B cell (primary cell): Measurements from ENCODE around the gene CTNNA3. TPM values are rescaled to one million over a fixed set of nuclear protein-coding genes. Genes with fewer than 3 reads are reported as not detected.

Experiments used
- ATAC-seq: fragments of 200-7000 bp; cut with Tn5 transposase; one replicate; pipeline ENCODE4 v1.10.0; 2021; ENCODE audit warnings: low read depth, mild to moderate bottlenecking, moderate number of reproducible peaks, moderate library complexity
- CTCF ChIA-PET: fragments of 350-600 bp; sonication (Branson Sonifier 250); formaldehyde crosslinking; loops from one replicate; lab custom pipeline; 2021; ENCODE audit warnings: antibody characterized with exemption, inconsistent platforms; lab: Charles Lee
- POLR2A ChIA-PET: fragments of 350-600 bp; sonication (Branson Sonifier 250); formaldehyde crosslinking; loops from one replicate; lab custom pipeline; 2021; ENCODE audit warnings: antibody characterized with exemption; lab: Charles Lee
- DNase-seq: peaks from one replicate; pipeline ENCODE4 v3.0.0; 2013
- H2AFZ ChIP-seq: 2 replicates; pipeline ENCODE4 v1.6.1; 2012; ENCODE audit warnings: mild to moderate bottlenecking, low read depth, low read length; ENCODE audit not compliant: insufficient read depth, poor library complexity, severe bottlenecking
- H3K27ac ChIP-seq, 2 donors: 1 replicate in 1 of 2; 2 replicates in 1 of 2; pipeline ENCODE4 v1.5.1; 2012 to 2013; ENCODE audit warnings: low read length in 2 of 2, mild to moderate bottlenecking in 2 of 2, moderate library complexity in 1 of 2
- H3K27me3 ChIP-seq, 4 experiments: fragments of 200-600 bp in 1 of 4; sonication (generic) in 1 of 4; replicated peaks in 1 of 4; 1 replicate in 2 of 4; 2 replicates in 2 of 4; pipeline versions ENCODE4 v1.6.1 to v1.7.0; 2013 to 2016; ENCODE audit warnings: low read length in 3 of 4, mild to moderate bottlenecking in 2 of 4, mixed read lengths in 1 of 4, moderate library complexity in 1 of 4; ENCODE audit not compliant: insufficient read depth in 4 of 4, control insufficient read depth in 3 of 4; ENCODE audit errors: control extremely low read depth in 1 of 4
- H3K36me3 ChIP-seq, 2 experiments: replicated peaks in 1 of 2; 1 replicate in 1 of 2; 2 replicates in 1 of 2; pipeline versions ENCODE4 v1.6.1 to v1.7.1; 2013; ENCODE audit warnings: low read length in 1 of 2; ENCODE audit not compliant: insufficient read depth in 2 of 2, control insufficient read depth in 1 of 2; ENCODE audit errors: control extremely low read depth in 1 of 2, extremely low read depth in 1 of 2
- H3K4me1 ChIP-seq, 2 donors: fragments of 200-600 bp in 1 of 2; sonication (generic) in 1 of 2; 1 replicate in 1 of 2; 2 replicates in 1 of 2; pipeline versions ENCODE4 v1.5.1 to v1.6.1; 2013 to 2017; ENCODE audit warnings: low read length in 2 of 2; ENCODE audit not compliant: control insufficient read depth in 2 of 2, insufficient read depth in 2 of 2
- H3K4me2 ChIP-seq: replicated peaks from 2 replicates; pipeline ENCODE3; 2012; ENCODE audit warnings: mild to moderate bottlenecking, low read depth, low read length; ENCODE audit not compliant: poor library complexity, severe bottlenecking
- H3K4me3 ChIP-seq, 5 experiments: fragments of 200-600 bp in 1 of 5; sonication (generic) in 1 of 5; 1 replicate in 3 of 5; 2 replicates in 2 of 5; pipeline versions ENCODE4 v1.5.1 to v1.7.0; 2011 to 2016; ENCODE audit warnings: low read length in 4 of 5, mild to moderate bottlenecking in 4 of 5, low read depth in 2 of 5, control low read depth in 1 of 5, moderate library complexity in 1 of 5; ENCODE audit not compliant: insufficient read depth in 1 of 5; ENCODE audit errors: control extremely low read depth in 1 of 5, extremely low read depth in 1 of 5
- H3K79me2 ChIP-seq: fragments of 200-600 bp; sonication (generic); one replicate; pipeline ENCODE4 v1.6.0; 2016; ENCODE audit warnings: low read length; ENCODE audit not compliant: control insufficient read depth, insufficient read depth
- H3K9ac ChIP-seq: fragments of 200-600 bp; sonication (generic); 2 replicates; pipeline ENCODE4 v1.6.1; 2017; ENCODE audit warnings: mild to moderate bottlenecking, low read length, moderate library complexity
- H3K9me3 ChIP-seq, 3 donors: one replicate each; pipeline versions ENCODE4 v1.6.1 to v1.7.1; 2013; ENCODE audit warnings: low read length in 2 of 3; ENCODE audit not compliant: control insufficient read depth in 2 of 3, insufficient read depth in 1 of 3; ENCODE audit errors: control extremely low read depth in 1 of 3
- H4K20me1 ChIP-seq: 2 replicates; pipeline ENCODE4 v1.6.0; 2012; ENCODE audit warnings: mild to moderate bottlenecking, low read length; ENCODE audit not compliant: insufficient read depth, control insufficient read depth, poor library complexity, severe bottlenecking
- H3K27ac Mint-ChIP-seq: one replicate; pipeline ENCODE4 v1.8.0; 2021; ENCODE audit warnings: mixed read lengths
- H3K27me3 Mint-ChIP-seq: one replicate; pipeline ENCODE4 v1.8.0; 2021; ENCODE audit warnings: mixed read lengths
- H3K4me1 Mint-ChIP-seq: one replicate; pipeline ENCODE4 v1.8.0; 2021; ENCODE audit warnings: mixed read lengths
- H3K4me3 Mint-ChIP-seq: one replicate; pipeline ENCODE4 v1.8.0; 2021; ENCODE audit warnings: mixed read lengths
- H3K9me3 Mint-ChIP-seq: one replicate; pipeline ENCODE4 v1.8.0; 2022; ENCODE audit warnings: mixed read lengths; ENCODE audit not compliant: insufficient read depth
- CTCF ChIP-seq: fragments of 200-600 bp; IDR thresholded peaks from one replicate; pipeline ENCODE4 v1.8.0; 2022; ENCODE audit warnings: antibody characterized with exemption, mild to moderate bottlenecking
- EZH2 ChIP-seq: IDR thresholded peaks from 2 replicates; pipeline ENCODE4 v1.6.1; 2012; ENCODE audit warnings: borderline replicate concordance, low read depth, mild to moderate bottlenecking, moderate library complexity, low read length; ENCODE audit not compliant: insufficient read depth, poor library complexity, severe bottlenecking
- WGBS: methylation state at CpG from one replicate; pipeline ENCODE4 v1.1.5; 2013; ENCODE audit warnings: missing lambda C conversion rate; ENCODE audit not compliant: insufficient coverage; 5-methylcytosine and 5-hydroxymethylcytosine counted together
- intact Hi-C: fragments of 100-400 bp; cut with micrococcal nuclease; formaldehyde crosslinking; loops from one replicate; pipeline ENCODE4 v1.10.0; 2022
- polyA plus RNA-seq: library from polyadenylated mRNA; depleted of rRNA; stranded (reverse); fragments of >200 nt; gene quantifications from 2 replicates; pipeline ENCODE4 v1.2.3, GENCODE V29; 2012
- total RNA-seq, 2 donors: library from RNA; stranded (reverse); fragments of 120-200 nt in 1 of 2; gene quantifications; 1 replicate in 1 of 2; 2 replicates in 1 of 2; pipeline versions ENCODE4 v1.2.3 to v1.2.4, GENCODE V29; 2013 to 2022

Gene CTNNA3
- total and polyA plus RNA-seq, 2 donors (not counting 1 experiment from before 2014, with no cell fraction given) = 0.01 TPM; not detected in 1

- no peak overlapping the region for H2AFZ ChIP-seq
- no peaks in the 10 kb centered on the region for H3K27me3 Mint-ChIP-seq
- intact Hi-C loops = no loop called here
- POLR2A ChIA-PET = no interaction called here
- CTCF ChIA-PET = interaction anchor here (1.4 kb wide), 1 partner anchor 12 kb away, joined by 5 read pairs; no protein-coding TSS in a partner anchor
- TF ChIP-seq CTCF (no peak), EZH2 (no peak)
- 89% methylated on average over 1 of the region's 1 CpG for WGBS
- no peaks in the 10 kb centered on the region for H3K27me3 ChIP-seq
- H3K4me3 Mint-ChIP-seq = no peak overlapping the region
- H4K20me1 ChIP-seq = no peaks in the 10 kb centered on the region
- H3K4me3 ChIP-seq = no peak overlapping the region
- H3K36me3 ChIP-seq = no peaks in the 10 kb centered on the region
- H3K4me1 Mint-ChIP-seq = no peaks in the 10 kb centered on the region
- H3K4me1 ChIP-seq = no peaks in the 10 kb centered on the region
- no peaks in the 10 kb centered on the region for H3K79me2 ChIP-seq
- no peaks in the 10 kb centered on the region for H3K9me3 ChIP-seq
- H3K4me2 ChIP-seq = no peak overlapping the region
- DNase-seq (no peak), ATAC-seq (no peak)
- no peak overlapping the region for H3K9ac ChIP-seq
- H3K9me3 Mint-ChIP-seq = no peaks in the 10 kb centered on the region
- no peak overlapping the region for H3K27ac Mint-ChIP-seq
- H3K27ac ChIP-seq = no peak overlapping the region
Measured at GRCh38 chr10:66167816-66168215, 1528.2 kb downstream of the CTNNA3 start.

DNA sequence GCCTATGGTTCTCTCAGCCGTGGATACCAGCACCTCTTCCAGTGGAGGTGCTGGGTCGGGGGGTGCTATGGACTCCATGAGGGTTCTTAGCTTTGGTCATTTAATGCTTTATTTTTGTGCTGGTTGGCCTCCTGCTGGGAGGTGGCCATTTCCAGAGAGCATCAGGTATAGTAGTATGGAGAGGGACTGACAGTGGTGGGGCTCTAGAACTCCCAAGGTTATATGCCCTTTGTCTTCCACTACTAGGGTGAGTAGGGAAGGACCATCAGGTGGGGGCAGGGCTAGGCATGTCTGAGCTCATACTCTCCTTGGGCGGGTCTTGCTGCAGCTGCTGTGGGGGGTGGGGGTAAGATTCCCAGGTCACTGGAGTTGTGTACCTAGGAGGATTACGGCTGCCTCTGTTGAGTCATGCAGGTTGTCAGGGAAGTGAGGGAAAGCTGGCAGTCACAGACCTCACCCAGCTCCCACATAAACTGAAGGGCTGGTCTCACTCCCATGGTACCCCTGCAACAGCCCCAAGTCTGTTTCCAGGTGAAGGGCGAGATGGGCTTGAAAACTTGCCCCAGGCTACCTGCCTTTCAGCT is 1533.3 kb downstream of the CTNNA3 start:
- no peak for ATAC-seq
- WGBS = 91% methylated on average over 3 of the region's 5 CpGs

More for the DNA sequence above, 1533.3 kb downstream of the CTNNA3 start:
- intact Hi-C loops = no loop called here
- Mint-ChIP-seq H3K9me3 (no peaks in the 10 kb centered on the region), H3K4me1 (no peaks in the 10 kb centered on the region), H3K4me3 (no peak overlapping the region), H3K27me3 (no peaks in the 10 kb centered on the region), H3K27ac (no peak overlapping the region)
- Histone ChIP-seq H3K27ac (no peak overlapping the region), H3K36me3 (no peaks in the 10 kb centered on the region), H3K9ac (no peak overlapping the region), H2AFZ (no peak overlapping the region), H3K27me3 (no peaks in the 10 kb centered on the region), H4K20me1 (no peaks in the 10 kb centered on the region), H3K9me3 (peaks cover 0 to 3% (median 0%) of the 10 kb centered on the region in 3 donors), H3K4me3 (no peak overlapping the region), H3K4me1 (no peaks in the 10 kb centered on the region), H3K79me2 (no peaks in the 10 kb centered on the region), H3K4me2 (no peak overlapping the region)
- ChIA-PET CTCF (no interaction called here), POLR2A (no interaction called here)
- TF ChIP-seq CTCF (no peak), EZH2 (no peak)
- no peak for DNase-seq
